GM18502 (cell line): ENCODE data around the gene DDX1.
"Not testable (repeated sequence)": the region's sequence is repeated elsewhere in the genome, so short reads cannot be mapped to it uniquely, and the experiment has no call there.

ENCODE experiments used
- ATAC-seq: cut with Tn5 transposase; IDR thresholded peaks from one replicate; pipeline ENCODE4 v1.9.1; 2021; ENCODE audit warnings: mild to moderate bottlenecking; ENCODE audit not compliant: unreplicated experiment, poor library complexity

DDX1 gene

DNA sequence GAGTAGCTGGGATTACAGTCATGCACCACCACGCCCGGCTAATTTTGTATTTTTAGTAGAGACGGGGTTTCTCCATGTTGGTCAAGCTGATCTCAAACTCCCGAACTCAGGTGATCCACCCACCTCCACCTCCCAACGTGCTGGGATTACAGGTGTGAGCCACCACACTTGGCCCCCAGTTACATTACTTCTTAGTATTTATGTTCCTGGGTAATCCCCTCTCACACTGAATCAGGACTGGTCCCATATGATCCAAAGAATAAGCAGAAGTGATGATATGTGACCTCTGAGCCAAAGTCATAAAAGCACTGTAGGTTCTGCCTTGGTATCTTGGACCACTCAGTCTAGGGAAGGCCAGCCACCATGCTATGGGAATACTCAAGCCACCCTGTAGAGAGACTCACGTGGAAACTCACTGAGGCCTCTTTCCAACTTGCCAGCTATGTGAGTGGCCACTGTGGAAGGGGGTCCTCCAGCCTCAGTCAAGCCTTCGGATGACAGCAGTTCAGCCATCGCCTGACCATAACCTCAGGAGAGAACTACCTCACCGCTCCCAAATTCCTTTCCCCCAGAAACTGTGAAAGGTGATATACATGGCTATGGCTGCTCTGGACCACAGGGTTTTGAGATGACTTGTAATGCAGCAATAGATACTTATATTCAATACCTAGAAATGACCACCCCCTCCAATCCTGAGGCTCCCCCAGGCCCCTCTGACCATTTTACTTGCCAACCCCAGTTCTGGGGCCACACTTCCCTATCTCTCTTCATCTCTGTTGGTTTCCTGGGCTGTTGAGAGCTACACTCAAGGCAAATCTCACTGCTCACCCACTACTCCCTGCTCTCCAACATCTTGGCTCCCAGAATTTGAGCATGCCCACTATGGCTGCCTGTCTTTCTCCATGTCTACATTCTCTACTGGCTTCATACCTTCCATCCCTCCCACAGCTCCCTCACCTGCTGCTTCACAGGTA is 80.5 kb downstream of the DDX1 start:
- ATAC-seq: no peak

DNA sequence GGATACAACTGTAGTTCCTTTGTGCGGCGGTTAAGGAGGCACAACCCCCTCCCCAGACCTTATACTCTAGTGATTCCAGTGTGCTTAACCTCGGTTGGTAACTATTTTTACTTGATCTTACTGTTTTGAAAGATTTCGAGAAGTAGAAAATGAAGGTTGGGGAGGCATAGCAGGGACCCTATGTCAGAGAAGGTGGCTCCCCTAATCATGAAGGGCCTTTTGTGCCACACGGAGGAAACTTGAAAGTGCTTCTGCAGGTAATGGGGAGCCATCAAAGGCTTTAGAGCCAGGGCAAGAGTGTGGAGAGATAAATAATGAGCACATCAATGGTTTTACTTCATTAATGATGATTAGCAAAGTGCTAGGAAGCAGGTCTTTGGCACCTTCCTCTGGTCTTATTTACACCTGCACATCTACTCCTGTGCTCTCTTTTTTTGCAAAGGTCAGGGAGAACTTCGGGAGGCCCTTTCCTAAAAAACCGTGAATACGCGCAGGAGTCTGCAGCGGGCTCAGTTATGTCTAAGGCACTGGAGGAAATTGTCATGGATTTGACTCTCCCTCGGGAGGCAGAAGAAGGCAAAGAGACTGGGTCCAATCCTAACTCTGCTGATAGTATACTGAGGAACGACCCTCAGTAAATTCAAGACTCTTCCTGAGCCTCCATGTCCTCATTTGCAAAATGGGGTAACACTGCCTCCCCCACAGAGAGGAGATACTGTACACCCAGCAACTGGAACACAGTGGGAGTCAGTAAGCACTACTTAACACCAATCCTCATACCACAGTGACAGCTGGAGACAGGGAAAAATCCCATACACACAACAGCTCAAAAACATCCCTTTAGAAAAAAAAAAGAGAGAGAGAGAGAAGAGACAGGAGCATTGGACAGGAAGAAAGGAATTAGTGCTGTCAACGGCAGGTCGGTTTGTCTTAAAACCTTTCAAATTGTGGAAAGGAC is 81.6 kb downstream of the DDX1 start:
- ATAC-seq: no peak

DNA sequence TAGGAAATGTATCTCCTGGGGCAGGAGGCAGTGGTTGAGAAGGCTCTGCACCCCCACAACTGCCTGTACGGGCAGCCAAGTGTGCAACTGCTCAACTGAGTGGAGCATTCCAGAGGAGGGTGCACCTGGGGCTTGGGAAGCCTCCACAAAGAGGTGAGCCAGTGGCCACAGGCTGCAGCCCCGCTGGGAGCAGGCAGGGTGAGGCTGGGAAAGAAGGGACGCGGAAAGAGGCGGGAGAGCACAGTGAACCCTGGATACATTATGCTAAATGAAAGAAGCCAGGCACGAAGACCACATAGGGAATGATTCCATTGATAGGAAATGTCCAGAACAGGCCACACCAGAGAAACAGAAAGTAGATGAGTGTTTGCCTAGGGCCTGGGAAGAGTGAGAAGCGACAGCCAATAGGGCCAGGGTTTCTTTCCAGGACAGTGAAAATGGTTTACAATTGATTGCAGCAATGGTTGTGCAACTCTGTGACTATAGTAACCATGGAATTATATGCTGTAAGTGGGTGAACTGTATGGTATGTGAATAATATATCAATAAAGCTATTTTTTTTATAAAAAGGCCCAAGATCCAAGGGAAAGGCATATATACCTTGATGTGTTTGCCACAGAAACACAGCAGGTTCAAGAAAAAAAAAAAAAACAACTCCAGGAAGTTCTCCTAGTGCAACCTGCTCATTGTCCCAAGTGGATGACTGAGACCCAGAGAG is 82.4 kb downstream of the DDX1 start:
- no peak for ATAC-seq

- ATAC-seq: no peak
Observed at GRCh38 chr2:15674637-15675455, 83.2 kb downstream of the DDX1 start.

DNA sequence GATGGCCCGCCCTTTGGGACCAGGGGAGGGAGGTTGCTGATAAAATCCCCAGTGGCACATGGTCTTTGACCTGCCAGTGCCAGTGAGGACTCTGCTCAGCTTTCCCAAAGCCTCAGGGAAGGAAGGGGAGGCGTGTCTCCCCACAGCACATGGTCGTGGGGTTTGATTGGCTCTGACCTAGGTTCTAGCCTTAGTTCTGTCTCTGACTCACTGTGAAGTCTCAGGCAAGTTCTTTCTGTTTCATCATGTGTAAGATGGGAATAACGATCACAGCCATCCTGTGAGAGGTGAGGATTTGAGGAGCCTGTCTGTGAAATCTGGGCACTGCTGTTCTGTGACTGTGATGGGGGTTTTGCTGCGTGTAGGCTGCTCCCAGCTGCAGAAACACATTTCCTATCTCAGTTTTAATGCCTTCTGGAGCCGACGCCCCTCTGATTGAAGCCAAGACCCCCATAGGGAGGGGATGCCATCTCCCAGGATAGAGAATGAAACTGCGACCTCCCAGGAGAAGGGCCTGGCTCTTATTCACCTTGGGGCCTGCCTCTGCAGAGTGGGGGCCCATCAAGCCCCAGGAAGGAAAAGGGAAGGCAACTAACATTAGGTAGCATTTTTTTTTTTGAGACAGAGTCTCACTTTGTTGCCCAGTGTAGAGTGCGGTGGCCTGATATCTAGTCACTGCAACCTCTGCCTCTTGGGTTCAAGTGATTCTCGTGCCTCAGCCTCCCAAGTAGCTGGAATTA is 84.0 kb downstream of the DDX1 start:
- no peak for ATAC-seq

DNA sequence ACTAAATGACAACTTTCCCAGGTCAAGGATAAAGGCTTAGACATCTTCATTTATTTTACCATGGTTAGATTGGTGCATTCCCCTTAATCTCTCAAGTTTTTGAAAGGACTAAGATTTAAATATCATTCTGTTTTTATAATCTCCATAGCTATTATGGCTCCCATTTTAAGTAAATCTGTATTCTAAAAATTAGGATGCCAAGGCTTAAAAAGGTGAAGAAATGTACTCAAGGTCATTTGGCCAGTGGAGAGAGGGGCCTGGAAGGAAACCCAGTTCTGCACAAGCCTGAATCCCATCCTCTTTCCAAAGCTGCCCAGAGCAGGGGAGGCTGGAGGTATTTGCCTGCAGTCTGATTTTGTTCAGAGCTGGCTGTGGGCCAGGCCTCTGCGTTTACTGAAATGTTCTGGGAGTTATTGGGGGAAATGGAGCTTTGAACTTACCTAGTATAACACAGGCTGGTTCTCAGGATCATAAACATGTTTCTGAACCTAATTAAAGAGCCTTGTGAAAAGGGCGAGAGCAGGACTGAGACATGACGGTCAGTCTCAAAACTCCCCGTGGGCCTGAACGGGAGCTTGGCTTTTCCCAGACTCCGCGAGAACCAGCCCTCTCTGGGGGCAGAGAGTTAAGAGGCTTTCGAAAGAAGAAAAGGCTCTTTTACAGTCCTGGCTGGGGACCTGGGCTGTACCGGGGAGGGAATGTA is 85.6 kb downstream of the DDX1 start:
- ATAC-seq: no peak

- ATAC-seq: no peak
Observed at GRCh38 chr2:15678346-15678745, 86.7 kb downstream of the DDX1 start.

- no peak for ATAC-seq
Observed at GRCh38 chr2:15678909-15679308, 87.2 kb downstream of the DDX1 start.

DNA sequence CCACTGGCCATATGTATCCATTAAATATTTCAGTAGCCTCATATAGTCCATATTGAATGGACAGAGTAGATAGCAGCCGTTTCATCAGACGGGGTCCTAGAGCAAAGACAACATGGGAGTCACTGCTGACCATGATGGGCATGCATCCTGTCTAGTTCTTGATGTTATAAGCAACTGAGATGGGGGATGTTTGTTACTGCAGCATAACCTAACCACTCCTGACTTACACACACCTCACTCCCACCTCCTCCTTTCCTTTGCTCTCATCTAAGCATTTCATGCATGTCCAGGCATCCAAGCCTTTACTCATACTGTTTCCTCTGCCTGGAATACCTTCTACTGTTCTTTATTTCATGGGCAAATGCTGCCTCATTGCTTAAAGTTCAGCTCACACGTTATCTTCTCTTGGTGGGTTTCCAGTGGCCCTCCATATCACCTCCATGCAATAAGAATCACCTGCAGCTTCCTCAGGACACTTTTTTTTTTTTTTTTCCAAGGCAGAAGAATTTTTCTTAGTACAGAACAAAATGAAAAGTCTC is 87.8 kb downstream of the DDX1 start:
- ATAC-seq: no peak

DNA sequence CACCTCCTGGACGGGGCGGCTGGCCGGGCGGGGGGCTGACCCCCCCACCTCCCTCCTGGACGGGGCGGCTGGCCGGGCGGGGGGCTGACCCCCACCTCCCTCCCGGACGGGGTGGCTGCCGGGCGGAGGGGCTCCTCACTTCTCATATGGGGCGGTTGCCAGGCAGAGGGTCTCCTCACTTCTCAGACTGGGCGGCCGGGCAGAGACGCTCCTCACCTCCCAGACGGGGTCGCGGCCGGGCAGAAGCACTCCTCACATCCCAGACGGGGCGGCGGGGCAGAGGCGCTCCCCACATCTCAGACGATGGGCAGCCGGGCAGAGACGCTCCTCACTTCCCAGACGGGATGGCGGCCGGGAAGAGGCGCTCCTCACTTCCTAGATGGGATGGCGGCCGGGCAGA is 88.5 kb downstream of the DDX1 start:
- not testable (repeated sequence) for ATAC-seq
